Endothelial cell of umbilical vein (primary cell): ENCODE measurements around the gene LRIF1. TPM values are rescaled to one million over a fixed set of nuclear protein-coding genes. Genes with fewer than 3 reads are reported as not detected.

ENCODE experiments used
- BruUV-seq: library from RNA; stranded (reverse); fragments of 400-500 nt; replicated peaks from 2 replicates; lab custom pipeline; 2021; lab: Mats Ljungman, UMichigan
- CTCF ChIA-PET: fragments of 300-600, 350-600 bp; sonication (Branson Sonifier 250); formaldehyde crosslinking; loops from one replicate; lab custom pipeline; 2021; ENCODE audit warnings: antibody characterized with exemption, inconsistent platforms; lab: Charles Lee
- POLR2A ChIA-PET: fragments of 300-600, 350-600 bp; sonication (Branson Sonifier 250); formaldehyde crosslinking; loops from one replicate; lab custom pipeline; 2021; ENCODE audit warnings: antibody characterized with exemption, inconsistent platforms; lab: Charles Lee
- DNase-seq: peaks from one replicate; pipeline ENCODE4 v3.0.0-alpha.2; 2011; ENCODE audit warnings: low read depth, low spot score
- FAIRE-seq: peaks from 2 replicates; lab custom pipeline; 2011; peaks lifted over from hg19 to GRCh38; lab: Jason Lieb, UNC
- H2AFZ ChIP-seq: 2 replicates; pipeline ENCODE4 v1.6.0; 2012; ENCODE audit warnings: low read depth, low read length, control low read depth, inconsistent platforms
- H3K27ac ChIP-seq: 2 replicates; pipeline ENCODE4 v1.5.1; 2011; ENCODE audit warnings: low read depth, mild to moderate bottlenecking, control low read depth, low read length, moderate library complexity; ENCODE audit not compliant: insufficient read depth
- H3K27me3 ChIP-seq, 2 experiments: 2 replicates each; pipeline versions ENCODE4 v1.6.0 to v1.6.1; 2011; ENCODE audit warnings: low read length in 2 of 2, mixed read lengths in 1 of 2; ENCODE audit not compliant: control insufficient read depth in 2 of 2, insufficient read depth in 2 of 2
- H3K36me3 ChIP-seq, 2 experiments: 2 replicates in 1 of 2; 3 replicates in 1 of 2; pipeline ENCODE4 v1.5.1; 2011; ENCODE audit warnings: low read length in 2 of 2, mild to moderate bottlenecking in 1 of 2, moderate library complexity in 1 of 2; ENCODE audit not compliant: control insufficient read depth in 2 of 2, insufficient read depth in 2 of 2; ENCODE audit errors: extremely low read depth in 1 of 2
- H3K4me1 ChIP-seq: 3 replicates; pipeline ENCODE4 v1.5.1; 2011; ENCODE audit warnings: mild to moderate bottlenecking, low read length; ENCODE audit not compliant: control insufficient read depth, insufficient read depth; ENCODE audit errors: extremely low read depth
- H3K4me2 ChIP-seq: 2 replicates; pipeline ENCODE4 v1.6.1; 2011; ENCODE audit warnings: low read length, control low read depth, mixed read lengths; ENCODE audit not compliant: insufficient read depth
- H3K4me3 ChIP-seq, 3 experiments: fragments of 200-600 bp in 1 of 3; sonication (generic), shearing (Covaris generic) in 1 of 3; replicated peaks in 1 of 3; 2 replicates each; pipeline ENCODE4 v1.5.1; 2011 to 2016; ENCODE audit warnings: control low read depth in 3 of 3, low read length in 3 of 3, mild to moderate bottlenecking in 2 of 3, inconsistent platforms in 1 of 3, low read depth in 1 of 3, moderate library complexity in 1 of 3; ENCODE audit not compliant: insufficient read depth in 1 of 3
- H3K79me2 ChIP-seq: 2 replicates; pipeline ENCODE4 v1.6.0; 2012; ENCODE audit warnings: low read length, inconsistent platforms; ENCODE audit not compliant: control insufficient read depth, insufficient read depth
- H3K9ac ChIP-seq: replicated peaks from 2 replicates; pipeline ENCODE3; 2011; ENCODE audit warnings: low read length, control low read depth; ENCODE audit not compliant: insufficient read depth; ENCODE audit errors: extremely low read depth
- H3K9me1 ChIP-seq: replicated peaks from 3 replicates; pipeline ENCODE4 v1.6.0; 2011; ENCODE audit warnings: mild to moderate bottlenecking, low read length; ENCODE audit not compliant: control insufficient read depth, insufficient read depth; ENCODE audit errors: extremely low read depth
- H3K9me3 ChIP-seq: replicated peaks from 2 replicates; pipeline ENCODE4 v1.5.1; 2012; ENCODE audit warnings: low read length, inconsistent platforms; ENCODE audit not compliant: control insufficient read depth, insufficient read depth
- H4K20me1 ChIP-seq: replicated peaks from 2 replicates; pipeline ENCODE3; 2011; ENCODE audit warnings: mild to moderate bottlenecking, low read length; ENCODE audit not compliant: control insufficient read depth, insufficient read depth; ENCODE audit errors: extremely low read depth
- CTCF ChIP-seq, 2 donors: IDR thresholded peaks; 1 replicate in 1 of 2; 2 replicates in 1 of 2; pipeline ENCODE4 v1.5.1; 2011; ENCODE audit warnings: low read length in 2 of 2, mild to moderate bottlenecking in 2 of 2, moderate library complexity in 2 of 2, control low read depth in 1 of 2, inconsistent platforms in 1 of 2, low read depth in 1 of 2; ENCODE audit not compliant: insufficient read depth in 1 of 2; ENCODE audit errors: extremely low read depth in 1 of 2
- EZH2 ChIP-seq: IDR thresholded peaks from 2 replicates; pipeline ENCODE4 v1.6.1; 2012; ENCODE audit warnings: borderline replicate concordance, low read depth, mild to moderate bottlenecking, moderate library complexity, low read length, inconsistent platforms; ENCODE audit not compliant: severe bottlenecking
- FOS ChIP-seq: IDR thresholded peaks from 2 replicates; pipeline ENCODE4 v1.6.1; 2011; ENCODE audit warnings: mild to moderate bottlenecking, low read length, moderate library complexity, borderline replicate concordance; ENCODE audit not compliant: insufficient read depth
- GATA2 ChIP-seq: IDR thresholded peaks from 2 replicates; pipeline ENCODE4 v1.7.0; 2011; ENCODE audit warnings: low read depth, mild to moderate bottlenecking, moderate library complexity, mixed read lengths, low read length; ENCODE audit not compliant: insufficient read length, insufficient read depth
- JUN ChIP-seq: IDR thresholded peaks from 2 replicates; pipeline ENCODE4 v1.6.1; 2011; ENCODE audit warnings: borderline replicate concordance, low read depth; ENCODE audit not compliant: insufficient read length, insufficient read depth
- MAX ChIP-seq: IDR thresholded peaks from 2 replicates; pipeline ENCODE4 v1.6.1; 2011; ENCODE audit not compliant: insufficient read depth, insufficient read length
- MYC ChIP-seq: IDR thresholded peaks from one replicate; pipeline ENCODE4 v1.6.1; 2011; ENCODE audit warnings: mild to moderate bottlenecking, low read depth, low read length
- POLR2A ChIP-seq: IDR thresholded peaks from 2 replicates; pipeline ENCODE4 v1.6.1; 2012; ENCODE audit warnings: low read depth, mild to moderate bottlenecking, control low read depth, low read length
- POLR2AphosphoS5 ChIP-seq: IDR thresholded peaks from 2 replicates; pipeline ENCODE4 v1.6.1; 2012; ENCODE audit warnings: low read depth, mild to moderate bottlenecking, control low read depth, low read length, moderate library complexity; ENCODE audit not compliant: insufficient read depth
- dilution Hi-C: fragments of 300-500 bp; cut with MboI; formaldehyde crosslinking; loops from one replicate; pipeline ENCODE4 v1.15.0; 2019; ENCODE audit warnings: low sequenced_read_pairs; ENCODE audit not compliant: extremely low pct_ligation_motif_present
- intact Hi-C: fragments of 100-400 bp; cut with micrococcal nuclease; formaldehyde crosslinking; loops from one replicate; pipeline ENCODE4 v1.10.0; 2022
- polyA plus RNA-seq, 4 experiments: library from polyadenylated mRNA; depleted of rRNA in 3 of 4; stranded (reverse) in 3 of 4; unstranded in 1 of 4; fragments of >200 nt; gene quantifications; 2 replicates each; pipeline versions ENCODE4 v1.2.1 to v1.2.3, GENCODE V29; 2011 to 2012; ENCODE audit warnings: missing spikeins in 1 of 4
- total RNA-seq: library from RNA; stranded (reverse); gene quantifications from 2 replicates; pipeline ENCODE4 v1.2.3, GENCODE V29; 2021

Gene LRIF1
- total and polyA plus RNA-seq, 2 donors (not counting 3 experiments of a cell fraction or from before 2014, with no cell fraction given), result 3.5 to 13.0 TPM

DNA sequence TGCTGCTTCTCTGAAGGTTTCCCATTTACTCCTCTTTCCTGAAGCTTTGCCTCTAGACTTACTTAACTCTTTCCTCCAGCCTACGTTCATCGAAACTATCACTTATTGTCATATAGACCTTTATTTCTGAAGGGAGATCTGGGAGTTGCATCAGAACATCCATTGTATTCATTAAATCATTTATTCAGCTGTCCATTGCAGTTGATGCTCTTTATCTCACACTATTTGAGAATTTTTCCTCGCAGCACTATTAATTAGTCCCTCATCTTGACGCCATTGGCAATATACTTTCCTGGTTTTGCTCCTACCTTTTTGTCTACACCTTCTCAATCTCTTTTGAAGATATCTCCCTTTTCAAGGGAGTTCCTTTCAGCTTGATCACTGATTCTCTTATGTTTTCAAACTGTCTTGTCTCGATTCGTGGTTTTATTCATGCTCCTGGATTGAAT lies 757 bp upstream of the LRIF1 start:
- no peak for DNase-seq
- peaks cover 4% of the 10 kb centered on the region in 2 experiments for H3K27me3 ChIP-seq
- peaks cover 26% of the 10 kb centered on the region for H3K79me2 ChIP-seq
- H3K4me3 ChIP-seq, result peak overlapping the region; percentile 36 to 84 (median 44)
- no peaks in the 10 kb centered on the region for H3K36me3 ChIP-seq
- peaks cover 15% of the 10 kb centered on the region for H3K4me1 ChIP-seq
- ChIA-PET POLR2A (interaction anchor here (0.6 to 1.0 kb wide), 2 partner anchors 11 to 484 kb away, joined by 3 to 4 read pairs; partner anchors contain the start of genes ATP5PB and WDR77), CTCF (interaction anchor here (0.6 to 1.3 kb wide), 4 partner anchors 9 to 27 kb away, joined by 3 to 7 read pairs (median 4); no protein-coding TSS in a partner anchor)
- H3K9ac ChIP-seq, result peak overlapping the region; percentile 17
- dilution Hi-C loops (no loop called here), intact Hi-C loops (loop anchor here (5.0 to 10.0 kb wide), 2 partner anchors 178 to 770 kb away; partner anchors contain the start of genes CEPT1, DRAM2 and INKA2)
- no peaks in the 10 kb centered on the region for H3K9me3 ChIP-seq
- no peak for FAIRE-seq
- peak overlapping the region; percentile 96 for H2AFZ ChIP-seq
- H3K27ac ChIP-seq, result peak overlapping the region; percentile 51
- TF ChIP-seq POLR2AphosphoS5 (no peak), EZH2 (no peak), GATA2 (no peak), CTCF (IDR thresholded peaks at IDR 0.05; ENCODE audit: extremely low read depth in 1 of 2, insufficient read depth in 1 of 2, low read depth in 1 of 2, low read length in 2 of 2) (no peak), MYC (no peak), FOS (no peak), POLR2A (no peak), MAX (no peak), JUN (no peak)
- peak overlapping the region; percentile 94 for H3K4me2 ChIP-seq
- H4K20me1 ChIP-seq, result no peaks in the 10 kb centered on the region
- H3K9me1 ChIP-seq, result no peaks in the 10 kb centered on the region
- BruUV-seq, result TSS peak; percentile 79
